B cell (primary cell): ENCODE results near the gene GNB1. TPM values are rescaled to one million over a fixed set of nuclear protein-coding genes. Genes with fewer than 3 reads are reported as not detected.

Experiments
- ATAC-seq: fragments of 200-7000 bp; cut with Tn5 transposase; one replicate; pipeline ENCODE4 v1.10.0; 2021; ENCODE audit warnings: low read depth, mild to moderate bottlenecking, moderate number of reproducible peaks, moderate library complexity
- CTCF ChIA-PET: fragments of 350-600 bp; sonication (Branson Sonifier 250); formaldehyde crosslinking; loops from one replicate; lab custom pipeline; 2021; ENCODE audit warnings: antibody characterized with exemption, inconsistent platforms; lab: Charles Lee
- POLR2A ChIA-PET: fragments of 350-600 bp; sonication (Branson Sonifier 250); formaldehyde crosslinking; loops from one replicate; lab custom pipeline; 2021; ENCODE audit warnings: antibody characterized with exemption; lab: Charles Lee
- DNase-seq: peaks from one replicate; pipeline ENCODE4 v3.0.0; 2013
- H2AFZ ChIP-seq: 2 replicates; pipeline ENCODE4 v1.6.1; 2012; ENCODE audit warnings: mild to moderate bottlenecking, low read depth, low read length; ENCODE audit not compliant: insufficient read depth, poor library complexity, severe bottlenecking
- H3K27ac ChIP-seq, 2 donors: 1 replicate in 1 of 2; 2 replicates in 1 of 2; pipeline ENCODE4 v1.5.1; 2012 to 2013; ENCODE audit warnings: low read length in 2 of 2, mild to moderate bottlenecking in 2 of 2, moderate library complexity in 1 of 2
- H3K27me3 ChIP-seq, 4 experiments: fragments of 200-600 bp in 1 of 4; sonication (generic) in 1 of 4; replicated peaks in 1 of 4; 1 replicate in 2 of 4; 2 replicates in 2 of 4; pipeline versions ENCODE4 v1.6.1 to v1.7.0; 2013 to 2016; ENCODE audit warnings: low read length in 3 of 4, mild to moderate bottlenecking in 2 of 4, mixed read lengths in 1 of 4, moderate library complexity in 1 of 4; ENCODE audit not compliant: insufficient read depth in 4 of 4, control insufficient read depth in 3 of 4; ENCODE audit errors: control extremely low read depth in 1 of 4
- H3K36me3 ChIP-seq, 2 experiments: replicated peaks in 1 of 2; 1 replicate in 1 of 2; 2 replicates in 1 of 2; pipeline versions ENCODE4 v1.6.1 to v1.7.1; 2013; ENCODE audit warnings: low read length in 1 of 2; ENCODE audit not compliant: insufficient read depth in 2 of 2, control insufficient read depth in 1 of 2; ENCODE audit errors: control extremely low read depth in 1 of 2, extremely low read depth in 1 of 2
- H3K4me1 ChIP-seq, 2 donors: fragments of 200-600 bp in 1 of 2; sonication (generic) in 1 of 2; 1 replicate in 1 of 2; 2 replicates in 1 of 2; pipeline versions ENCODE4 v1.5.1 to v1.6.1; 2013 to 2017; ENCODE audit warnings: low read length in 2 of 2; ENCODE audit not compliant: control insufficient read depth in 2 of 2, insufficient read depth in 2 of 2
- H3K4me2 ChIP-seq: replicated peaks from 2 replicates; pipeline ENCODE3; 2012; ENCODE audit warnings: mild to moderate bottlenecking, low read depth, low read length; ENCODE audit not compliant: poor library complexity, severe bottlenecking
- H3K4me3 ChIP-seq, 5 experiments: fragments of 200-600 bp in 1 of 5; sonication (generic) in 1 of 5; 1 replicate in 3 of 5; 2 replicates in 2 of 5; pipeline versions ENCODE4 v1.5.1 to v1.7.0; 2011 to 2016; ENCODE audit warnings: low read length in 4 of 5, mild to moderate bottlenecking in 4 of 5, low read depth in 2 of 5, control low read depth in 1 of 5, moderate library complexity in 1 of 5; ENCODE audit not compliant: insufficient read depth in 1 of 5; ENCODE audit errors: control extremely low read depth in 1 of 5, extremely low read depth in 1 of 5
- H3K79me2 ChIP-seq: fragments of 200-600 bp; sonication (generic); one replicate; pipeline ENCODE4 v1.6.0; 2016; ENCODE audit warnings: low read length; ENCODE audit not compliant: control insufficient read depth, insufficient read depth
- H3K9ac ChIP-seq: fragments of 200-600 bp; sonication (generic); 2 replicates; pipeline ENCODE4 v1.6.1; 2017; ENCODE audit warnings: mild to moderate bottlenecking, low read length, moderate library complexity
- H3K9me3 ChIP-seq, 3 donors: one replicate each; pipeline versions ENCODE4 v1.6.1 to v1.7.1; 2013; ENCODE audit warnings: low read length in 2 of 3; ENCODE audit not compliant: control insufficient read depth in 2 of 3, insufficient read depth in 1 of 3; ENCODE audit errors: control extremely low read depth in 1 of 3
- H4K20me1 ChIP-seq: 2 replicates; pipeline ENCODE4 v1.6.0; 2012; ENCODE audit warnings: mild to moderate bottlenecking, low read length; ENCODE audit not compliant: insufficient read depth, control insufficient read depth, poor library complexity, severe bottlenecking
- H3K27ac Mint-ChIP-seq: one replicate; pipeline ENCODE4 v1.8.0; 2021; ENCODE audit warnings: mixed read lengths
- H3K27me3 Mint-ChIP-seq: one replicate; pipeline ENCODE4 v1.8.0; 2021; ENCODE audit warnings: mixed read lengths
- H3K4me1 Mint-ChIP-seq: one replicate; pipeline ENCODE4 v1.8.0; 2021; ENCODE audit warnings: mixed read lengths
- H3K4me3 Mint-ChIP-seq: one replicate; pipeline ENCODE4 v1.8.0; 2021; ENCODE audit warnings: mixed read lengths
- H3K9me3 Mint-ChIP-seq: one replicate; pipeline ENCODE4 v1.8.0; 2022; ENCODE audit warnings: mixed read lengths; ENCODE audit not compliant: insufficient read depth
- EZH2 ChIP-seq: IDR thresholded peaks from 2 replicates; pipeline ENCODE4 v1.6.1; 2012; ENCODE audit warnings: borderline replicate concordance, low read depth, mild to moderate bottlenecking, moderate library complexity, low read length; ENCODE audit not compliant: insufficient read depth, poor library complexity, severe bottlenecking
- WGBS: methylation state at CpG from one replicate; pipeline ENCODE4 v1.1.5; 2013; ENCODE audit warnings: missing lambda C conversion rate; ENCODE audit not compliant: insufficient coverage; 5-methylcytosine and 5-hydroxymethylcytosine counted together
- intact Hi-C: fragments of 100-400 bp; cut with micrococcal nuclease; formaldehyde crosslinking; loops from one replicate; pipeline ENCODE4 v1.10.0; 2022
- polyA plus RNA-seq: library from polyadenylated mRNA; depleted of rRNA; stranded (reverse); fragments of >200 nt; gene quantifications from 2 replicates; pipeline ENCODE4 v1.2.3, GENCODE V29; 2012
- total RNA-seq, 2 donors: library from RNA; stranded (reverse); fragments of 120-200 nt in 1 of 2; gene quantifications; 1 replicate in 1 of 2; 2 replicates in 1 of 2; pipeline versions ENCODE4 v1.2.3 to v1.2.4, GENCODE V29; 2013 to 2022
- TF ChIP-seq, protein P1 (sequence below): fragments of 200-600 bp; IDR thresholded peaks from one replicate; pipeline ENCODE4 v1.8.0; 2022; ENCODE audit warnings: antibody characterized with exemption, mild to moderate bottlenecking

Gene GNB1
- total and polyA plus RNA-seq, 2 donors (not counting 1 experiment from before 2014, with no cell fraction given) = 249 to 269 TPM

DNA sequence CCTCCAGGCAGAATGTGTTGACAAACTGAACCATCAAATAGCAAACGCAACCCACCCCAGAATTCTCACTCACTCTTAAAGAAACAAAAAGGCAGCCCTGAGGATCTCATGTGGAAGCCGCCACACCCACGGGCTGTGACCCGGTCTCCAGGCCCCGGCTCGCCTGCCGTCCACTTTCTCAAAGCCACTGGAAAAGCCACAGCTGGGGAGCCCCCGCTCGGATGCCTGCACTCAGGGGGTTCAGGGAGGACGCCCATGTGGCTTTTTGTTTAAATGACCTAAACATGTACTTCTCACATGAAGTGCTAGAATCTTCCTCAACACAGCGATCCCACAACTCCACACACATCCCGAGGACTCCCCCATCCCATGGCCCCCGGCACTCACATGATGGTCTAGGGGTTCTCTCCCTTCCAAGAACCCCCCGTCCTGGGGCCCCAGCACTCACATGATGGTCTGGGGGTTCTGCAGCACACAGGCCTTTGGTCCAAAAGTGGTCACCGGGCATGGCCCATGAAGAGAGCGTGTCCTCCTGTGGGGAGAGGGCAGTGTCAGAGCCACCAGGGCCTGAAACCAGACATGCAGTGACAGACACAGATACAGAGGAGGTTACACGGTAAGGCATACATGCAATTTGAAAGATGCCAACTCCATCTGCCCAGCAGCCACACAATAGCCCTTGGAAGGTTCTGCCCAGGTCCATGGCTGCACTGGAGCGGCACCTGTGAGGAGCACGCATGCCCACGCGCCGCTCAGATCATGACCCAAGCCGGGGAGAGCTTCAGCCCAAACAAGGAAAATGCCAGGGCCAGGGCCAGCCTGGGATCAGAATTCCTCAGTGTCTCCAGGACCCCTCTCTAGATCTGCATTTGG lies 129.1 kb downstream of the GNB1 start:
- Histone ChIP-seq H3K27ac (no peak overlapping the region), H3K4me2 (no peak overlapping the region), H3K9me3 (no peaks in the 10 kb centered on the region), H2AFZ (no peak overlapping the region), H3K4me1 (no peaks in the 10 kb centered on the region), H3K36me3 (peaks cover 0 to 89% of the 10 kb centered on the region in 2 experiments), H3K9ac (no peak overlapping the region), H4K20me1 (peaks cover 80% of the 10 kb centered on the region), H3K27me3 (no peaks in the 10 kb centered on the region), H3K4me3 (no peak overlapping the region), H3K79me2 (peaks cover 98% of the 10 kb centered on the region)
- ChIA-PET POLR2A (no interaction called here), CTCF (no interaction called here)
- Mint-ChIP-seq H3K27me3 (no peaks in the 10 kb centered on the region), H3K4me3 (no peak overlapping the region), H3K27ac (no peak overlapping the region), H3K4me1 (no peaks in the 10 kb centered on the region), H3K9me3 (no peaks in the 10 kb centered on the region)
- intact Hi-C loops = no loop called here
- 97% methylated on average over 21 of the region's 23 CpGs for WGBS
- ATAC-seq = no peak
- DNase-seq = no peak
- no peak for TF ChIP-seq EZH2
- TF ChIP-seq, protein P1, sequence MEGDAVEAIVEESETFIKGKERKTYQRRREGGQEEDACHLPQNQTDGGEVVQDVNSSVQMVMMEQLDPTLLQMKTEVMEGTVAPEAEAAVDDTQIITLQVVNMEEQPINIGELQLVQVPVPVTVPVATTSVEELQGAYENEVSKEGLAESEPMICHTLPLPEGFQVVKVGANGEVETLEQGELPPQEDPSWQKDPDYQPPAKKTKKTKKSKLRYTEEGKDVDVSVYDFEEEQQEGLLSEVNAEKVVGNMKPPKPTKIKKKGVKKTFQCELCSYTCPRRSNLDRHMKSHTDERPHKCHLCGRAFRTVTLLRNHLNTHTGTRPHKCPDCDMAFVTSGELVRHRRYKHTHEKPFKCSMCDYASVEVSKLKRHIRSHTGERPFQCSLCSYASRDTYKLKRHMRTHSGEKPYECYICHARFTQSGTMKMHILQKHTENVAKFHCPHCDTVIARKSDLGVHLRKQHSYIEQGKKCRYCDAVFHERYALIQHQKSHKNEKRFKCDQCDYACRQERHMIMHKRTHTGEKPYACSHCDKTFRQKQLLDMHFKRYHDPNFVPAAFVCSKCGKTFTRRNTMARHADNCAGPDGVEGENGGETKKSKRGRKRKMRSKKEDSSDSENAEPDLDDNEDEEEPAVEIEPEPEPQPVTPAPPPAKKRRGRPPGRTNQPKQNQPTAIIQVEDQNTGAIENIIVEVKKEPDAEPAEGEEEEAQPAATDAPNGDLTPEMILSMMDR = no peak

DNA sequence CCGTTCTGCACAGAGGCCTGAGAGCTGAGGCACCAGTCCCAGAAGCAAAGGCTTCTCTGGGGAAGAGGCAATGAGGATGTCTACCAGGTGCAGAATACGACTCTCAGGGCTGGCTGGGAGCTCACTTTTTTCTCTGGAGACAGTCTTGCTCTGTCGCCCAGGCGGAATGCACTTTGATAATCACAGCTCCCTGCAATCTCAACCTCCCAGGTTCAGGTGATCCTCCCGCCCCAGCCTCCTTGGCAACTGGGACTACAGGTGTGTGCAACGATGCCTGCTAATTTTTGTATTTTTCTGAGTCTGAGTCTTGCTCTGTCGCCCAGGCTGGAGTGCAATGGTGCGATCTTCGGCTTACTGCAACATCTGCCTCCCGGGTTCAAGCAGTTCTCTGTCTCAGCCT lies 130.2 kb downstream of the GNB1 start:
- H3K79me2 ChIP-seq = peaks cover 98% of the 10 kb centered on the region
- H3K27me3 ChIP-seq = no peaks in the 10 kb centered on the region
- 64% methylated on average over 9 of the region's 10 CpGs for WGBS
- intact Hi-C loops = no loop called here
- H3K4me1 ChIP-seq = no peaks in the 10 kb centered on the region
- peaks cover 83% of the 10 kb centered on the region for H4K20me1 ChIP-seq
- H3K4me3 ChIP-seq = no peak overlapping the region
- ChIA-PET POLR2A (no interaction called here), CTCF (no interaction called here)
- H2AFZ ChIP-seq = no peak overlapping the region
- Mint-ChIP-seq H3K4me3 (no peak overlapping the region), H3K27me3 (no peaks in the 10 kb centered on the region), H3K9me3 (no peaks in the 10 kb centered on the region), H3K27ac (no peak overlapping the region), H3K4me1 (no peaks in the 10 kb centered on the region)
- H3K9me3 ChIP-seq = no peaks in the 10 kb centered on the region
- ATAC-seq (no peak), DNase-seq (no peak)
- no peak for TF ChIP-seq EZH2
- TF ChIP-seq, protein P1 = no peak
- no peak overlapping the region for H3K4me2 ChIP-seq
- no peak overlapping the region for H3K9ac ChIP-seq
- no peak overlapping the region for H3K27ac ChIP-seq
- peaks cover 0 to 92% of the 10 kb centered on the region in 2 experiments for H3K36me3 ChIP-seq
